Spleen (tissue), 7 donors: ENCODE results near the gene FTSJ1.

ENCODE experiments used
- CTCF ChIP-seq, 11 experiments: fragments of 200-600 bp in 7 of 11; fragments of 450-650 bp in 4 of 11; sonication (generic) in 4 of 11; IDR thresholded peaks in 8 of 11; conservative IDR thresholded peaks in 3 of 11; 1 replicate in 7 of 11; 2 replicates in 4 of 11; pipeline versions ENCODE4 v1.4.0 to v1.8.0; 2016 to 2021; ENCODE audit warnings: antibody characterized with exemption in 11 of 11, inconsistent platforms in 4 of 11, mild to moderate bottlenecking in 1 of 11
- POLR2A ChIP-seq, 3 donors: fragments of 450-650 bp; IDR thresholded peaks; one replicate each; pipeline ENCODE4 v1.5.1; 2017; ENCODE audit warnings: antibody characterized with exemption in 3 of 3, mild to moderate bottlenecking in 1 of 3
- POLR2AphosphoS5 ChIP-seq, 3 donors: sonication (generic); formaldehyde crosslinking; IDR thresholded peaks; one replicate each; pipeline ENCODE4 v1.5.1; 2017; ENCODE audit warnings: antibody characterized with exemption in 3 of 3
- donor health status: DM: no; HTN: no; CAD: no; lungs with moderate emphysema.
- donor health status: DM: no; HTN: no; CAD: no.
- donor health status: DM: no; HTN: no; CAD: no.

- TF ChIP-seq CTCF (IDR thresholded peaks at IDR 0.05 in 8 of 11, conservative IDR thresholded peaks at IDR 0.05 in 3 of 11): peak in 1 of 11 experiments; percentile 6
- TF ChIP-seq POLR2A (IDR thresholded peaks at IDR 0.05): no peak
- TF ChIP-seq POLR2AphosphoS5 (IDR thresholded peaks at IDR 0.05): no peak
These were observed 17.9 kb downstream of the FTSJ1 start for GRCh38 chrX:48493890-48494364.
